ENCODE data around the gene ADA. TPM values are rescaled to one million over a fixed set of nuclear protein-coding genes. Genes with fewer than 3 reads are reported as not detected.
"Not testable (repeated sequence)": the region's sequence is repeated elsewhere in the genome, so short reads cannot be mapped to it uniquely, and the experiment has no call there.

ADA gene
- total RNA-seq, 2 donors from 2014 or later = 11.0 to 17.7 TPM

- intact Hi-C loops (cut with DNase I) = loop anchor here in 1 of 2 donors (10.0 kb wide), 1 partner anchor 49 kb away; no protein-coding TSS in a partner anchor
- no peak for DNase-seq (ENCODE audit: low spot score)
Measured at GRCh38 chr20:44593751-44594150, 57.7 kb downstream of the ADA start.

GRCh38 chr20:44592366-44592765 lies 59.1 kb downstream of the ADA start:
- intact Hi-C loops (cut with DNase I) = loop anchor here in 1 of 2 donors (10.0 kb wide), 1 partner anchor 48 kb away; no protein-coding TSS in a partner anchor

GRCh38 chr20:44590980-44591778 lies 60.3 kb downstream of the ADA start:
- no peak for DNase-seq (ENCODE audit: low spot score)
- intact Hi-C loops (cut with DNase I) = loop anchor here in 1 of 2 donors (10.0 kb wide), 1 partner anchor 46 kb away; no protein-coding TSS in a partner anchor

More at GRCh38 chr20:44592366-44592765, 59.1 kb downstream of the ADA start:
- no peak for DNase-seq (ENCODE audit: low spot score)

- no peak for DNase-seq (ENCODE audit: low spot score)
- intact Hi-C loops (cut with DNase I) = no loop called here
Measured at GRCh38 chr20:44589537-44589936, 62.0 kb downstream of the ADA start.

- DNase-seq (ENCODE audit: low spot score); intact Hi-C loops (cut with DNase I): not testable (repeated sequence)
Measured at GRCh38 chr20:44588321-44588720, 63.2 kb downstream of the ADA start.

- no peak for DNase-seq (ENCODE audit: low spot score)
- intact Hi-C loops (cut with DNase I) = no loop called here
Measured at GRCh38 chr20:44587035-44587980, 64.2 kb downstream of the ADA start.

- DNase-seq (ENCODE audit: low spot score) = no peak
- intact Hi-C loops (cut with DNase I) = no loop called here
Measured at GRCh38 chr20:44586289-44586911, 65.1 kb downstream of the ADA start.

- intact Hi-C loops (cut with DNase I) = no loop called here
- no peak for DNase-seq (ENCODE audit: low spot score)
Measured at GRCh38 chr20:44585057-44585963, 66.2 kb downstream of the ADA start.

GRCh38 chr20:44584162-44584561 lies 67.3 kb downstream of the ADA start:
- intact Hi-C loops (cut with DNase I) = no loop called here
- DNase-seq (ENCODE audit: low spot score) = no peak

GRCh38 chr20:44583157-44583556 lies 68.3 kb downstream of the ADA start:
- intact Hi-C loops (cut with DNase I) = no loop called here
- DNase-seq (ENCODE audit: low spot score) = no peak

- DNase-seq (ENCODE audit: low spot score) = no peak
Measured at GRCh38 chr20:44582311-44583025, 69.0 kb downstream of the ADA start, which contains the start of gene PKIG. PKIG (plus strand) TSS chr20:44582579; CDS start chr20:44614557, 31,978 bp downstream.

GRCh38 chr20:44581515-44581914 lies 70.0 kb downstream of the ADA start:
- intact Hi-C loops (cut with DNase I) = no loop called here
- no peak for DNase-seq (ENCODE audit: low spot score)

More at GRCh38 chr20:44582311-44583025, 69.0 kb downstream of the ADA start, which contains the start of gene PKIG:
- intact Hi-C loops (cut with DNase I) = no loop called here

GRCh38 chr20:44580581-44581268 lies 70.8 kb downstream of the ADA start:
- intact Hi-C loops (cut with DNase I) = no loop called here
- no peak for DNase-seq (ENCODE audit: low spot score)

GRCh38 chr20:44579313-44580081 lies 72.0 kb downstream of the ADA start:
- intact Hi-C loops (cut with DNase I) = no loop called here
- no peak for DNase-seq (ENCODE audit: low spot score)

GRCh38 chr20:44576297-44576696 lies 75.2 kb downstream of the ADA start:
- intact Hi-C loops (cut with DNase I) = no loop called here
- no peak for DNase-seq (ENCODE audit: low spot score)

GRCh38 chr20:44574372-44574771 lies 77.1 kb downstream of the ADA start:
- intact Hi-C loops (cut with DNase I) = no loop called here
- DNase-seq (ENCODE audit: low spot score) = no peak
